SK-N-MC (cell line): ENCODE results near the gene SDHAF1.

ENCODE experiments used
- DNase-seq: peaks from one replicate; pipeline ENCODE4 v3.0.0-alpha.2; 2011; ENCODE audit warnings: low read depth, low spot score
- H3K27ac ChIP-seq: fragments of 200-600 bp; sonication (generic); 2 replicates; pipeline ENCODE4 v1.5.1; 2016; ENCODE audit warnings: mixed run types
- H3K36me3 ChIP-seq: fragments of 200-600 bp; sonication (generic); 2 replicates; pipeline ENCODE4 v1.6.1; 2017; ENCODE audit warnings: antibody characterized with exemption, low read length, mixed read lengths; ENCODE audit not compliant: insufficient read depth
- H3K4me3 ChIP-seq: fragments of 200-600 bp; sonication (generic); 2 replicates; pipeline ENCODE4 v1.5.1; 2016
- H3K9ac ChIP-seq: fragments of 200-600 bp; sonication (generic); 2 replicates; pipeline ENCODE4 v1.8.0; 2017; ENCODE audit warnings: mixed run types, mixed read lengths; ENCODE audit not compliant: insufficient read length
- H3K9me3 ChIP-seq: fragments of 200-600 bp; sonication (generic); 2 replicates; pipeline ENCODE4 v1.6.1; 2017; ENCODE audit warnings: low read depth, mild to moderate bottlenecking, antibody characterized with exemption, low read length, moderate library complexity, mixed read lengths
- EZH2 ChIP-seq: fragments of 200-600 bp; sonication (generic); IDR thresholded peaks from one replicate; pipeline ENCODE4 v1.6.1; 2017; ENCODE audit warnings: antibody characterized with exemption
- FOXP2 ChIP-seq: optimal IDR thresholded peaks from 2 replicates; pipeline ENCODE3; 2011; ENCODE audit warnings: mild to moderate bottlenecking, moderate library complexity; ENCODE audit not compliant: insufficient read depth; ENCODE audit errors: extremely low read length, control extremely low read depth
- POLR2AphosphoS5 ChIP-seq: IDR thresholded peaks from 2 replicates; pipeline ENCODE4 v1.6.1; 2012; ENCODE audit warnings: mild to moderate bottlenecking, low read depth, low read length, borderline replicate concordance

The SDHAF1 gene

DNA sequence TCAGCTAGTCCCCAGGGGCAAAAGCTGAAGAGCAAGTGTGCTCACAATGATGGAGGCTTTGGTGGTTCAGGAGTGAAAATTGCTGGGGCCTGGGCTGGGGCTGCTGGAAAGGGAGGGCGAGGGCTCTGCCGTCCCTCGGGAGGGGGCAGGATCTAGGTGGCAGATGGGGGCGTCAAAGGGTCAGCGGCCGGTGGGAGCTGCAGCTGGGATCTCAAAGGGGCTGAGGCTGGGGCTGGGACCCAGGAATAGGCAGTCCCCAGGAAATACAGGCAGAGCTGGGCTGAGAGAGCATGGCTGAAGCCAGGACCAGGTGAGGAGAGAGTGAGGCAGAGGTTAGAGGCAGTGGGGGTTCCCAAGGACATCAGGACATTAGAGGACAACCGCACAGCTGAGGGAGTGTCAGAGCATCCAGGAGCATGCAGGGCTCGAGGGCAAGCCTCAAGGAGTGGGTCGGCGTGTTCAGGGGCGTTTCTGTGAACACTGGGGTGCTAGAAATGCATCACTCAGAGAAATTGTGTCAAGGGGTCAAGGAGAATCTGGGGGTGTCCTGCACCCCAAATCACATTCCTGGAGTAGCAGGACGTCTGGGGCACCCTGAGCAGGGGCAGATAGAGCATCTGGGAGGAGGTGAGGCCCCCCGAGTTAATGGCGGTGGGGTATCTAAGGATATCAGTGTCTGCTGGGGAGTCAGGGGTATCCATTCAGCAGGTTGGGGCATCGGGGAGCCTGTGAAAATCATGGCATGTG is 14.8 kb downstream of the SDHAF1 start:
- H3K36me3 ChIP-seq = no peaks in the 10 kb centered on the region
- H3K27ac ChIP-seq = no peak overlapping the region
- no peak overlapping the region for H3K9ac ChIP-seq
- no peak for DNase-seq
- peak overlapping the region; percentile 76 for H3K4me3 ChIP-seq
- no peaks in the 10 kb centered on the region for H3K9me3 ChIP-seq
- TF ChIP-seq POLR2AphosphoS5 = no peak
- no peak for TF ChIP-seq FOXP2
- TF ChIP-seq EZH2 = no peak

- TF ChIP-seq POLR2AphosphoS5 (no peak), FOXP2 (no peak)
- Histone ChIP-seq H3K9me3 (no peaks in the 10 kb centered on the region), H3K27ac (no peak overlapping the region), H3K4me3 (no peak overlapping the region), H3K9ac (no peak overlapping the region), H3K36me3 (no peaks in the 10 kb centered on the region)
- DNase-seq = no peak
These were observed 15.4 kb downstream of the SDHAF1 start for GRCh38 chr19:36010402-36010801.

- peak overlapping the region; percentile 86 for H3K9ac ChIP-seq
- DNase-seq = no peak
- H3K4me3 ChIP-seq = peak overlapping the region; percentile 92
- no peaks in the 10 kb centered on the region for H3K36me3 ChIP-seq
- no peaks in the 10 kb centered on the region for H3K9me3 ChIP-seq
- no peak overlapping the region for H3K27ac ChIP-seq
- TF ChIP-seq EZH2 (no peak), POLR2AphosphoS5 (no peak), FOXP2 (no peak)
These were observed 18.5 kb downstream of the SDHAF1 start for GRCh38 chr19:36013280-36014011.

- H3K4me3 ChIP-seq = peak within 1 kb of the TSS; percentile 92
- peak; percentile 84 for DNase-seq
- H3K36me3 ChIP-seq = no peaks in the 10 kb centered on the region
- no peak within 1 kb of the TSS for H3K27ac ChIP-seq
- peak within 1 kb of the TSS; percentile 86 for H3K9ac ChIP-seq
- peak; percentile 53; the same call in 1 of the 2 replicates for TF ChIP-seq POLR2AphosphoS5
- no peak for TF ChIP-seq FOXP2
- no peaks in the 10 kb centered on the region for H3K9me3 ChIP-seq
These were observed 19.3 kb downstream of the SDHAF1 start, which contains the start of gene ALKBH6 for GRCh38 chr19:36014012-36014924. TSS of gene ALKBH6 (minus strand) at chr19:36014213. CDS start at chr19:36013397, 816 bp downstream.

DNA sequence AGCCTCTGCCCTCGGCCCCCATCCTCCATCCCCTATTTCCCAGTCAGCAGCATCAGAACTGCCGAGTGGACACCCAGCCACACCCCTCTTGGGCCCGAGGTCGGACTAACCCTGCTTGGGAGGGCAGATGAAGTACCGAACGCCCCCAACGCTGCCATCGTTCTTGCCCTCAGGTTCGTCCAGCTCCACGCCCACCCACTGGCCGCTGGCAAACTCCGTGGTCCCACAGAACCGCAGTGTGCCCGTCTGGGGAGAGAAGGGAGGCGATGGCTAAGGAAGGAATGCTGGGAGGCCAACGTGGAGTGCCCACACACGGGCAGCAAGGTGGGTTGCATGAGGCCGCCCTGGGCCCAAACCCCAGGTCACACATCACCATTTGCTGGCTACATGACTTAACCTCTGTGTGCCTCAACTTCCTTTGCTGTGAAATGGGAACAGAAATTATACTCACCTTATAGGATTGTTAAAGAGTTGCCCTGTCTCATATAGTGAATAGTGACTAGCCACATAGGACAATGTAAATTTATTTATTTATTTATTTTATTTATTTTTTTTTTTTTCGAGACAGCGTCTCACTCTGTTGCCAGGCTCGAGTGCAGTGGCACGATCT is 24.2 kb downstream of the SDHAF1 start:
- H3K36me3 ChIP-seq = no peaks in the 10 kb centered on the region; the same call in 1 of the 2 replicates
- no peaks in the 10 kb centered on the region for H3K9me3 ChIP-seq
- no peak overlapping the region for H3K4me3 ChIP-seq
- no peak overlapping the region for H3K9ac ChIP-seq
- no peak overlapping the region for H3K27ac ChIP-seq
- TF ChIP-seq EZH2 (no peak), FOXP2 (no peak), POLR2AphosphoS5 (no peak)
- DNase-seq = no peak

- TF ChIP-seq FOXP2 = no peak
- TF ChIP-seq EZH2 = no peak
- no peak for TF ChIP-seq POLR2AphosphoS5
- H3K9me3 ChIP-seq = no peaks in the 10 kb centered on the region
- no peak for DNase-seq
- no peak overlapping the region for H3K4me3 ChIP-seq
- H3K36me3 ChIP-seq = no peaks in the 10 kb centered on the region; the same call in 1 of the 2 replicates
- no peak overlapping the region for H3K27ac ChIP-seq
- H3K9ac ChIP-seq = no peak overlapping the region
These were observed 28.4 kb downstream of the SDHAF1 start for GRCh38 chr19:36023432-36023831.

DNA sequence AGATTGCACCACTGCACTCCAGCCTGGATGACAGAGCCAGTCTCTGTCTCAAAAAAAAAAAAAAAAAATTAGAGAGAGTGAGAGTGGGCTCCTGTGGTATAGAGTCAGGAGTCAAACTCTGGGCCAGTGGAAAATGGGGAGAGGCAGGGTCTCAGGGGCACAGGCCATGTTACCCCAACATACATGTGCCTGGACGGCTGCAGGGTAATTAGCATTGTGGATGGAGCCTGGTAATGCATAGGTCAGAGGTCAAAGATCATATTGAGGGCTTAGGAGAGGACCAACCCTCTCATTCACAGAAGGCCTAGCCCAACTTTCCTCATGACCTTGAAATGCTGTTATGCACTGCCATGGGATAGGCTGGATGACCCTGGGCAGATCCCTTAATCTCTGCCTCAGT is 30.6 kb downstream of the SDHAF1 start:
- Histone ChIP-seq H3K9me3 (no peaks in the 10 kb centered on the region), H3K9ac (no peak overlapping the region), H3K36me3 (no peaks in the 10 kb centered on the region; the same call in 1 of the 2 replicates), H3K27ac (no peak overlapping the region), H3K4me3 (no peak overlapping the region)
- no peak for DNase-seq
- no peak for TF ChIP-seq FOXP2
- no peak for TF ChIP-seq EZH2
- no peak for TF ChIP-seq POLR2AphosphoS5
